Stimulated activated CD4-positive, alpha-beta T cell treated with anti-CD3 and anti-CD28 coated beads, Interleukin-12 subunit alpha, Interleukin-12 subunit beta, amount 100 ng/mL, for 48 hours (primary cell): ENCODE results near the gene PIF1.
A peak's percentile ranks its signal among the peaks of the same experiment; 100 is the strongest.
"Not testable (repeated sequence)": the region's sequence is repeated elsewhere in the genome, so short reads cannot be mapped to it uniquely, and the experiment has no call there.

Experiments used
- DNase-seq, 3 donors: peaks; one replicate each; pipeline ENCODE4 v3.0.0-alpha.2; 2020; ENCODE audit warnings: low read depth in 2 of 3, low spot score in 1 of 3

PIF1 gene

DNA sequence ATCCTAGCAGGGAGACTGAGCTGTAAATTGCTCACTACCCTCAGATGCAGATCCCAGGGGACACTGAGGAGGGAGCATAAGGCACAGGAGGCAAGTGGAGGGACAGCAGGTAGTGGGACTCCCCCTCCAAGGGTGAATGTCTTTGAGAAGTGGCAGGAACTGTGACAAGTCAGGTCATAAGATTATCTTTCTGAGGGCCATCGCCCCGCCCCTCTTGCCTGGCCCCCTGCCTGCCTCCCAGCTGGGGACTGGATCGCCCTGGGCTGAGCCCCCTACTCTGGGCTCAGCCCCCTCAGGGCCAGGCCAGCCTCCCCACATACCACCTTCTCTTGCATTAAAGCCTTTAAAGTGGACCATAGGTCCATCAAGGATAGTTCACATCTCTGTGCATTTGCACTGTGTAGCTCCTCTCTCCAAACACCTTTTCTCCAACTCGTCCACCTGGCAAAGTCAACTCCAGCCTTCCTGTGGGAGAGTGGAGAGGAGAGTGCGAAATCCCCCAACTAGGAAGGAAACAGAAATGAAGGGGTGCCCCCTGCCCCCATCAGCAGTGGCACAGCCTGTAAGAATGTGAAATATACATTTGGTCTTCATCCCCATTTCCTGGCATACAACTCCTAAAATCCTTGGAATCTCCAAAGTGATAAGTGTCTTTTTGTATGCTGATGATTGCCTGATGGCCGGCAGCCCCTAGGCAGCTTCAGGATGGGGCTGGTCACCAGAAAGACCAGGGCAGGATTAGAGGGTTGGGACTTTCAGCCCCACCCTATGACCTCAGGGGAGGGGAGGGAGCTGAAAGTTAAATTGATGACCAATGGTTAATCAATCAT is 14.7 kb downstream of the PIF1 start:
- no peak for DNase-seq

DNA sequence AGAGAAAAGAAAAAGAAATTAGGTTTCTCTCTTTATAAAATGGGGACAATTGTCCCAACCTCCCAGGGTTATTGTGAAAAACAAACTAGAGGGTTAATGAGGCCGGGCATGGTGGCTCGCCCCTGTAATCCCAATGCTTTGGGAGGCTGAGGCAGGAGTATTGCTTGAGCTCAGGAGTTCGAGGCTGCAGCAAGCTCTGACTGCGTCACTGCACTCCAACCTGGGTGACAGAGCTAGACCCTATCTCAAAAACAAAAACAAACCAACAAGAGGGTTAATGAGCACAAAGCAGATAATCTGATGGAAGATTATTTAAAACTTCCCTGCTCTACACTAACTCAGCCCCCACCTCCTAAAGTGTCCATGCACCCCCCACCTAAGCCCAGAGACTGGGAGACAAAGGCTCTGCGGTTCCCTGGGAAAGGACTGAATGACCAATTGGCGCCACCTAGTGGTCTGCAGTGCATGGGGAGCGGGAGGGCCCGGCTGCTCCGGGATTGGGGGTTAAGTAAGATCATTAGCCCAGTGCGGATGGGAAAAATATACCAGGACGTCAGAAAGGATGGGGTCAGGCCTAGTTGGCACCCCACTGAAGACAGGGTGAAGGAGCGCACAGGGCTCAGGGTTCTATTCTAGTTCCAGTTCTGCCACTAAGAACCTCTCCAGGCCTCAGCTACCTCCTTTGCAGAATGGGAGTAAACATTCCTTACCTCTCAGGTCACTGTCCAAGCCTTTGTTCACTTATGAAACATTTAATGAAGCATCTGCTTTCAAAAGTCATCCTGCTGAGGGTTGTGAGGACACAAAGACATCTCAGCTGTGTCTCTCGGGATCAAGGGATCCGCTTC is 15.6 kb downstream of the PIF1 start:
- DNase-seq, result peak; percentile 41 to 67 (median 61)

DNA sequence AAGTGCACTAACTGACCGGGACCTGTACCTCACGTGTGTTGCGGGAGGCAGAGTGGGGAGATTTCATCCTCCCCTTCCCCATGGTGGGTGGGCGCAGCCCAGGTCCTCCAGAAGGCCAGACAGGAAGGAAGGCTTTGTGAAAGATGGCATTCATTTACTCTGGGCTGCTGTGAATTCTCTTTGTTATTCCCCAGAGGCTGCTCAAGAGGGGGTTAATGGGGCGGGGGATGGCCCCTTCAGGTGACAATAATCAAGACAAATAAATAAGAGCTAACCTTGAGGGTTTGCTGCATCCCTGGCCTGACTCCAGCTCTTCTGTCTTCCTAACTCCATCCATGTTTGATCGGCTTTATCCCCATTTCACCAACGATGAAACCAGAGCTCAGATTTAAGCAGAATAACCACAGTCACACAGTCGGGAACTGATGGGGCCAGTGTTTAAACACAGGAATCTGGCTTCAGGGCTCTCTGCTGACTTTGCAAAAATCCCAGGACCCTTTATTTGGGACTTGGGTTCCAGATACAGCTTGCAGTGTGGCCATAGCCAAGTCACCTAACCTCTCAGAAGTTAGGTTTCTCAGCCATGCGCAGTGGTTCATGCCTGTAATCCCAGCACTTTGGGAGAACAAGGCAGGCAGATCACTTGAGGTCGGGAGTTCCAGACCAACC is 16.5 kb downstream of the PIF1 start:
- DNase-seq, result no peak

DNA sequence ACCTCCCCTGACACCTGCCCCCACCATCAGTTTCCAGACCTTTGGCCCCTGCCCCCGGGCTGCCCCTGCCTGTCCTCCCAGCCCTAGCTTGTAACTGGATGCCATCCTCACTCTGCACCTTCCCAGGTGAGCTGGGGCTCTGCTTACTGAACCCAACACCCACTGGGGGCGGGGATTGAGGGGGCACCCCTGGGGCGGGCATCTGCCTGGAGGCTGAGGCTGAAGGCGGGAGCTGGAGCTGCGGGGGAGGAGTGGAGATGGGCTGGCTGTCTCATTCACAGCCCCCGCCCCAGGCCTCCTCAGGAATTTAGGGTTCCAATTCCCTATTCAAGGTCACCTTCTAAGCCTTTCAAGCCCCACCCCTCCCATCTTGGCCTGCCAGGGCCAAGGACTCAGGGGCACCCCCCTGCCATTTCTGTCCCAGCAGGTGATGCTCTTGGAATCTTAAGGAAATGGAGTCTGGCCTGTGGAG is 17.7 kb downstream of the PIF1 start:
- no peak for DNase-seq

DNA sequence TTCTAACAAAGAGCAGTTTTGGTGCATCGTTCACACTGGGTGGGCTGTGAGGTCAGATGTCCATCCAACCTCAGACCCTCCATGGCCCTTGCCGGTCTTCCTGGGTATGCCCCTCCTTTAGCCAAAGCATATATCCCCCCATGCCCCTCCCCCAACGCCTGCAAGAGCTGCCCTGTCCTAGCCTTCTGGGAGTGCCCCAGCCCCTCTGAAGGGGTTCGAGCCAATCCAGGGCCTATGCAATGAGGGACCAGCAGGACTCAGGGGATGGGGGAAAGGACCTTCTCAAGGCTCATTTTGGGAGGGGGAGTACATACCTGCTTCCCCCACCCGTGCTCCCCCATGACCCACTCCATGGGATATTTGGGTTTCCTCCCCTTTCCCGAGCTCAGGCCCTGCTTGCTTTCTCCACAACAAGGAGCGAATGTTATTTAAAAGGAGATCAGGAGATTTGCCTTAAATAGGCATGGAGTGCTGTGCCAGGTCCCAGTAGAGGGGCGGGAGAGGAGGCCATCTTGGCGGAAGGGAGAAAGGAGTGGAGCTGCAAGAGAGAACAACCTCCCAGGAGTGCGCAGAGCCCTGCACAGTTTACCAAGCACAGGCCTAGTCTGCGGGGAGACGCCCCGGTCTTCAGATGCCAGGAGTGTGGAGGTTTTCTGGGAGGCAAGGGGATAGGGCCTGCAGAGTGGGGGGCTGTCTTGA is 18.2 kb downstream of the PIF1 start:
- DNase-seq, result no peak

DNA sequence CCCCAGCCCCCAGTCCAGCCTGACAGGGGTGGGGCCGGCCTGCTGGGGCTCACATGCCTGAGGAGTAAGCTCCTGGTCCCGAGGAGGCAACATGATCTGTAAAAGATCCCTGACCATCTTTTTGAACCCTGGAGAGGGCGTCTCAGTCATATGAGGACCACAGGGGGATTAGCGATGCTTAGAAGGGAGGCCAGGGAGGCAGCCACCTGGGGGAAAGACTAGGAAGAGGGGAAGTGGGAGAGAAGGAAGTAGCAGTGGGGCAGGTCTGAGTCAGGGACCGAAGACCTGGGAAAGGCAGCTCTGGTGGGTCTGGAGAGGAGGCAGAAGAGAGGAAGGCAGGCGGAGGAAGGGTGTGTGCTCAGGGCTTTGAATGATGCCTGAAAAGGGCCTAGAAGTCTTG is 18.9 kb downstream of the PIF1 start:
- no peak for DNase-seq

DNA sequence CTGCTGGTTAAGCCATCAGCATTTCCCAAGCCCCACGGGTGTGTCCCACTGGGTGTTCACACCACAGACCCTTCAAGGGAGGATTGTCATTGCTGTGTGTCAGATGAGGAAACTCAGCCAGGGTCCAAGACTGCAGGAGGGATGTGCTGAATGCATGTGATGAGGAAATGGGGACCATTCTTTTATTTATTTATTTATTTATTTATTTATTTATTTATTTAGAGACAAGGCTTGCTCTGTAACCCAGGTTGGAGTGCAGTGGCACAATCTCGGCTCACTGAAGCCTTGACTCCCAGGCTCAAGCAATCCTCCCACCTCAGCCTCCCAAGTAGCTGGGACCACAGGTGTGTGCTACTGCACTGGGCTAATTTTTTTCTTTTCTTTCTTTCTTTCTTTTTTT is 20.8 kb downstream of the PIF1 start:
- no peak for DNase-seq

DNA sequence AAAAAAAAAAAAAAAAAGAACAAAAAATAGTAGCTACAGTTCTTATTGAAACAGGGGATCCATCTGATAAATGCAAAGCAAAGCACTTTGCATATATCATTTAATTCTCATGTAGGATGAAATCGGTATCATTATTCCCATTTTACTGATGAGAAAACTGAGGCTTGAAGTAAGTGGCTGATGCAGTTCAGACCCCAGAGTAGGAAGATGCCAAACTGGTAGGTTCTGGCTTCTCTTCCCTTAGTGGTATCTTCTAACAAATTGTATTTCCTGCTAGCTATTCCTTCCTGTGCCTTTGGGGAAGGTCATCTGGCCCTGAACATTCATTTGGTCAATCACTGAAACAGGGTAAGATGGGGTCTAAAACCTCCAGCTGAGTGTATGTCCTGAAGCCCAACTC is 21.9 kb downstream of the PIF1 start:
- no peak for DNase-seq

DNA sequence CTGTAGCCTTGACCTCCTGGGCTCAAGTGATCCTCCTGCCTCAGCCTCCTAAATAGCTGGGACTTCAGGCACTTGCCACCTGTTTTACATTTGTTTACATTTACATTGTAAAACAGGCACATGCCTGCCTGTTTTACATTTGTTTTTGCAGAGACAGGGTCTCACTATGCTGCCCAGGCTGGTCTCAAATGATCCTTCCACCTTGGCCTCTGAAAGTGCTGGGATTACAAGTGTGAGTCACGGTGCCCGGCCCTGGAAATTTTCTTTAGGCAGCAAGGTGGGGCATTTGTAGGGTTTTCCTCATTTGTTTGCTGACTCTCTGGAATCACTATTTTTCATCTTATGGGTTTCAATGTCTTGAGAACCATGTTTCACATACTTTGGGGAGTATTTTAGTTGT is 25.0 kb downstream of the PIF1 start:
- DNase-seq, result no peak

DNA sequence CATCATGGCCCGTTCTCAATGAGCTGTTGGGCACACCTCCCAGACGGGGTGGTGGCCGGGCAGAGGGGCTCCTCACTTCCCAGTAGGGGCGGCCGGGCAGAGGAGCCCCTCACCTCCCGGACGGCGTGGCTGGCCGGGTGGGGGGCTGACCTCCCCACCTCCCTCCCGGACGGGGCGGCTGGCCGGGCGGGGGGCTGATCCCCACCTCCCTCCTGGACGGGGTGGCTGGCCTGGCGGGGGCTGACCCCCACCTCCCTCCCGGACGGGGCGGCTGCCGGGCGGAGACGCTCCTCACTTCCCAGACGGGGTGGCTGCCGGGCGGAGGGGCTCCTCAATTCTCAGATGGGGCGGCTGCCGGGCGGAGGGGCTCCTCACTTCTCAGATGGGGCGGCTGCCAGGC is 26.5 kb downstream of the PIF1 start:
- DNase-seq, result not testable (repeated sequence)

DNA sequence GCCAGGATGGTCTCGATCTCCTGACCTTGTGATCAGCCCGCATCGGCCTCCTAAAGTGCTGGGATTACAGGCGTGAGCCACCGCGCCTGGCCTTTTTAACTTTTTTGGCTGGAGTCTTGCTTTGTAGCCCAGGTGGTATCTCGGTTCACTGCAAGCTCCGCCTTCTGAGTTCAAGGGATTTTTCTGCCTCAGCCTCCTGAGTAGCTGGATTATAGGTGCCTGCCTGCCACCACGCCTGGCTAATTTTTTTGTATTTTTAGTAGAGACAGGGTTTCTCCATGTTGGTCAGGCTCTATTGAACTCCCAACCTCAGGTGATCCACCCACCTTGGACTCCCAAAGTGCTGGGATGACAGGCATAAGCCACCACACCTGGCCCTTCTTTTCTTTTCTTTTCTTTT is 29.5 kb downstream of the PIF1 start:
- DNase-seq, result not testable (repeated sequence)

DNA sequence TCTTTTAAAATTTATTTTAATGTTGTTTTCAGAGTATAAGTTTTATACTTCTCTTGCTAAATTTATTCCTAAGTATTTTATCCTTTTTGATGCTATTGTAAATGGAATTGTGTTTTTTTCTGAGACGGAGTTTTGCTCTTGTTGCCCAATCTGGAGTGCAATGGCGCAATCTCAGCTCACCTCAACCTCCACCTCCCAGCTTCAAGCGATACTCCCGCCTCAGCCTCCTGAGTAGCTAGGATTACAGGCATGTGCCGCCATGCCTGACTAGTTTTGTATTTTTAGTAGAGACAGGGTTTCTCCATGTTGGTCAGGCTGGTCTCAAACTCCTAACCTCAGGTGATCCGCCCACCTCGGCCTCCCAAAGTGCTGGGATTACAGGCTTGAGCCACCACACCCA is 30.1 kb downstream of the PIF1 start:
- DNase-seq, result not testable (repeated sequence)

DNA sequence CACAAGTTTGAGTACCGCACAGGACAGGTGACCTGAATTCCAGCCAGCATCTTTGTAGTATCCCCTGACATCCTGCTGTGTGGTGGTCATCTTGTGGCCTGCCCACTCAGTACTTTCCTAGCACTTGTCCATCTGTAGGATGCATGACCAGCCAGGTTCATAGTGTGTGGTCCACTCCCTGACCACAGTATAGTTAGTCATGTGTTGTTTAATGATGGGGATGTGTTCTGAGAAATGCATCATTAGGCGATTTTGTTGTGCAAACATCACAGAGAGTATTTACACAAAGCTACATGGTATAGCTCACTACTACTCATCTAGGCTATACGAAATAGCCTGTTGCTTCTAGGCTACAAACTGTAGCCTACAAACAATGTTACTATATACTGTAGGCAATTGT is 33.2 kb downstream of the PIF1 start:
- no peak for DNase-seq

DNA sequence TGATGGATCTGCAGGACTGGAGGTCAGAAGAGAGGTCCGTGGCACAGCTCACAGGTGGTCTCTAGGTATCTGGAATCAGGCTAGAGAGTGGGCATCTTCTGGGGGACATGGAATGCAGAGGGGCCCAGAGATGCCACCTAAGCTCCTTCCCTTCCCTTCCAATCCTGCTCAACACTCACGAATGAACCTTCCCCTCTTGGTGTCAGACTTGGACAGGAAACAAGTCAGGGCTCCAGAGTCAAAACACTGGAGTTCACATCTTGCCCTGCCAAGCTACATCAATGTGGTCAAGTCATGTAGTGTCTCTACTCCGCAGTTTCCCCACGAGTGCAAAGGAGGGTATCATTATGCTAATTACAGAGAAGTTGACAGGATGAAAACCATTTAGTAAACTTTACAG is 34.0 kb downstream of the PIF1 start:
- DNase-seq, result no peak

DNA sequence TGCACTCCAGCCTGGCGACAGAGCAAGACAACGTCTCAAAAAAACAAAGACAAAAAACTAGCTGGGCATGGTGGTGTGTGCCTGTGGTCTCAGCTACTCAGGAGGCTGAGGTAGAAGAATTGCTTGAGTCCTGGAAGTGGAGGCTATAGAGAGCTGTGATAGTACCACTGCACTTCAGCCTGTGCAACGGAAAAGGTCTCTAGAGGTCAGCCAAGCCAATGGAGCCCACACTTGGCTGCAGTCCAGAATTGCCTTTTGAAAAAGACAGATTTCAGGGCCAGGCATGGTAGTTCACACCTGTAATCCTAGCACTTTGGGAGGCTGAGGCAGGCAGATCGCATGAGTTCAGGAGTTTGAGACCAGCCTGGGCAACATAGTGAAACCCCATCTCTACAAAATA is 41.7 kb downstream of the PIF1 start:
- DNase-seq, result no peak

DNA sequence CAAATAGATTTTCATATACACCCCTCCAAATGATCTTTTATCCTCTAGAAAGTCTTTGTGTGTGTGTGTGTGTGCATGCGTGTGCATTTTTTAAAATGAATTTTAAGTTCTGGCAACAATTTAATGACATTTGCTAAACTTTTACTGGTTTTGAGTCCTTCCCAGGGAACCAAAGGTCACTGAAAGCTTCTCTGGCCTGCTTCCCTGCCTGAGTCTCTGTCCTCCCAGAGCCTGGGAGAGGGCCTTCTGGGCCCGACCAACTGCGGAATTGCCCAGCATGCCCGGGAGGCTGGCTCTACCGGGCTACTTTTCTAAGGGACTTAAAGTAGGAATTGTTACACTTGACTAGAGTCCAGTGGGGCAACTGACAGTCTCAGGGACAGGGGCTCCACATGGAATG is 42.7 kb downstream of the PIF1 start:
- DNase-seq, result no peak

DNA sequence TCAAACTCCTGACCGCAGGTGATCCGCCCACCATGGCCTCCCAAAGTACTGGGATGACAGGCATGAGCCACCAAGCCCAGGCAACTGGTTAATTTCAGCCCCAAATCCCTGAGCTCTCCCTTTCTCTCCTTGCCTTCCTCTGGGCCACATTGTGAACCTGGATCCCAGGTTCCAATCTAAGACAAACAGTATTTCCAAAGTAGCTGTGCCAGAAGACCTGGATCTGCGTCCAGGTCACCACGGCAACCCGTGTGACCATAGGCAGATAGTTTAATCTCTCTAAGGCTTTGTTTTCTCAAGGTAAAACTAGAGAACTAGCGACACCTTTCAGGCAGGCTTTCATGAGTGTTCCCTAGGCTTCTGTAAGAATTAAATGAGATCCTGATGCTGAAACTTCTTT is 44.1 kb downstream of the PIF1 start:
- DNase-seq, result no peak

DNA sequence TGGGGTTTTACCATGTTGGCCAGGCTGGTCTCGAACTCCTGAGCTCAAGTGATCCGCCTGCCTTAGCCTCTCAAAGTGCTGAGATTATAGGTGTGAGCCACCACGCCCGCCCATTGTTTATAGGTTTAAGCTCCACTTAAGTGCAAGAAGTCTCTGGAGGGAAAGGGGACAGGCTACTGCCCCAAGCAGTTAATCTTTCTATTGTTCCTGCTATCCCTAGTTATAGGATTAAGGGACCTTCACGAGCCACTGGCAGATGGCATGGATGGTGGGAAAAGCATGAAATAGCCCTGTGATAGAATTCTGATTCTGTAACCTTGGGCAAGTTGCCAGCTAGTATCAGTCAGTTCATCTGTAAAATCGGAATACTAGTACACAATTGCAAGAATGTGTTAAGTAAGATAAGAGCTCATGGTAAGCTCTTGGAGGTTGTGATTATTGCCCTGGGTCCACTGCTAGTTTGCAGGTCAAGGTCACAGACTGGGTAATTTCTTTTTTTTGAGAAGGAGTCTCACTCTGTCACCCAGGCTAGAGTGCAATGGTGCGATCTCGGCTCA is 44.8 kb downstream of the PIF1 start:
- no peak for DNase-seq

DNA sequence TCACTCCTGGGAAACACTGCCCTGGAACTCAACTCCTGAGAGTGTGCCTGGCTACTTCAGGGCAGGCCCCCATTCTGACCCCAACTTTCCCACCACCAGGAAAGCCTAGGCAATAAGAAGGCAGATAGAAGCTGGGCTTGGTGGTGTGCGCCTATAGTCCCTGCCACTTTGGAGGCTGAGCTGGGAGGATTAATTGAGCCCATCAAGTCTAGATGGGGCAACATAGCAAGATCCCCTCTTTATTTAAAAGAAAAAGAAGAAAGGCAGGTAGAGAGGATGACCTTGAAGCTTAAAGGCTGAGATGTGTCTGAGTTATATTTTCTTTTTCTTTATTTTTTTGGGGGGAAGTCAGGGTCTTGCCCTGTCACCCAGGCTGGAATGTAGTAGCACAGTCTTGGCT is 45.8 kb downstream of the PIF1 start:
- DNase-seq, result no peak

DNA sequence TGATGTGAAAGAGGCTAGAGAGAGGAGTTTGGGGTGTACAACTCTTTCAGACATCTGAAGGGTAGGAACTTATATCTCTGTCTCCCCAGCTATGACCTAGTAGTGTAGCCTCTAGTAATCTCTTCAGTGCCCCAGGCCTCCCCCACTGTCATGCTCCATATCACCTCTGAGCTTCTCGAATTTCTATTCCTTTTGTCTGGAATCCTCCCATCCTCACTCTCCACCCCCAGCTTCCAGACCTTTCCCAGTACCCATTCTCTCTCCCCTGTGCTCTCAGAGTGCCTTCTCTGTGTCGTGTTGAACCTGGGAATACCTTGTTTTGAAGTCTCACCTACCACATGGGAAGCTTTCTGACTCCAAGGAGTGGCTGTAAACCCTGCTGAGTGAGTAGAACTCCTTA is 46.4 kb downstream of the PIF1 start:
- no peak for DNase-seq

DNA sequence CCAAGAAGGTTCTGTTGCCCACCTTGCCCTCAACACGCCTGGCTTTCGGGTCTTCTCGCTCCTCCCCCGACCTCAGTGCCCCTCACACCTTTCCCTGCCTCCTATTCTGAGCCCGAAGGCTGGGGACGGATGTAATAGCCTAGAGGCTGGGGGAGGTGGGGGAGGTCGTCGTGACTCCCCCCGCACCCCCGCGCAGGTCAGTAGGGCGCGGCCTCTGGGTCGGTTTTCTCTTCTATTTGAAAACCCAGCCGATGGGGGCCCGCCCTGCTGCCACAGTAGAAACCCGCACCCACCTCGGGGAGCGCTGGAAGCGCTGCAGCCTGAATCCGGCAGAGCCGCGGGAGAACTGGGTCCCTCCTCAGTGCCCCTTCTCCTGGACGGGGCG is 49.1 kb downstream of the PIF1 start:
- no peak for DNase-seq
